ENCODE results near the gene PAQR5. TPM values are rescaled to one million over a fixed set of nuclear protein-coding genes. Genes with fewer than 3 reads are reported as not detected.

PAQR5 gene
- total RNA-seq, 1 donor from 2014 or later, result 0.15 TPM

GRCh38 chr15:69385831-69386230 is 87.1 kb downstream of the PAQR5 start:
- peaks cover 5% of the 10 kb centered on the region for H3K36me3 Mint-ChIP-seq (ENCODE audit: low read depth, unreplicated experiment)
- no peaks in the 10 kb centered on the region for H3K4me1 Mint-ChIP-seq (ENCODE audit: unreplicated experiment)
- H3K9me3 Mint-ChIP-seq (ENCODE audit: unreplicated experiment), result no peaks in the 10 kb centered on the region
- H3K27ac Mint-ChIP-seq (ENCODE audit: unreplicated experiment), result no peak overlapping the region
- H3K27me3 Mint-ChIP-seq (ENCODE audit: unreplicated experiment), result peaks cover 3% of the 10 kb centered on the region
- no peak for TF ChIP-seq CTCF (IDR thresholded peaks at IDR 0.05; ENCODE audit: unreplicated experiment)
- no peak for DNase-seq (ENCODE audit: low spot score)
- H3K4me3 Mint-ChIP-seq (ENCODE audit: unreplicated experiment), result no peak overlapping the region

- Mint-ChIP-seq H3K27me3 (ENCODE audit: unreplicated experiment) (peaks cover 3% of the 10 kb centered on the region), H3K36me3 (ENCODE audit: low read depth, unreplicated experiment) (peaks cover 5% of the 10 kb centered on the region), H3K27ac (ENCODE audit: unreplicated experiment) (no peak overlapping the region), H3K4me1 (ENCODE audit: unreplicated experiment) (no peaks in the 10 kb centered on the region), H3K4me3 (ENCODE audit: unreplicated experiment) (no peak overlapping the region), H3K9me3 (ENCODE audit: unreplicated experiment) (no peaks in the 10 kb centered on the region)
- DNase-seq (ENCODE audit: low spot score), result no peak
- TF ChIP-seq CTCF (IDR thresholded peaks at IDR 0.05; ENCODE audit: unreplicated experiment), result no peak
Observed at GRCh38 chr15:69386284-69386683, 87.6 kb downstream of the PAQR5 start.

- Mint-ChIP-seq H3K36me3 (ENCODE audit: low read depth, unreplicated experiment) (peaks cover 5% of the 10 kb centered on the region), H3K27me3 (ENCODE audit: unreplicated experiment) (peaks cover 1% of the 10 kb centered on the region), H3K4me3 (ENCODE audit: unreplicated experiment) (no peak overlapping the region), H3K4me1 (ENCODE audit: unreplicated experiment) (no peaks in the 10 kb centered on the region), H3K9me3 (ENCODE audit: unreplicated experiment) (no peaks in the 10 kb centered on the region), H3K27ac (ENCODE audit: unreplicated experiment) (no peak overlapping the region)
- no peak for TF ChIP-seq CTCF (IDR thresholded peaks at IDR 0.05; ENCODE audit: unreplicated experiment)
- DNase-seq (ENCODE audit: low spot score), result no peak
Observed at GRCh38 chr15:69388260-69388705, 89.6 kb downstream of the PAQR5 start.

GRCh38 chr15:69389426-69389825 is 90.7 kb downstream of the PAQR5 start:
- Mint-ChIP-seq H3K27me3 (ENCODE audit: unreplicated experiment) (peaks cover 4% of the 10 kb centered on the region), H3K36me3 (ENCODE audit: low read depth, unreplicated experiment) (peaks cover 5% of the 10 kb centered on the region), H3K9me3 (ENCODE audit: unreplicated experiment) (no peaks in the 10 kb centered on the region), H3K4me1 (ENCODE audit: unreplicated experiment) (no peaks in the 10 kb centered on the region), H3K27ac (ENCODE audit: unreplicated experiment) (no peak overlapping the region), H3K4me3 (ENCODE audit: unreplicated experiment) (no peak overlapping the region)
- TF ChIP-seq CTCF (IDR thresholded peaks at IDR 0.05; ENCODE audit: unreplicated experiment), result no peak
- DNase-seq (ENCODE audit: low spot score), result no peak

DNA sequence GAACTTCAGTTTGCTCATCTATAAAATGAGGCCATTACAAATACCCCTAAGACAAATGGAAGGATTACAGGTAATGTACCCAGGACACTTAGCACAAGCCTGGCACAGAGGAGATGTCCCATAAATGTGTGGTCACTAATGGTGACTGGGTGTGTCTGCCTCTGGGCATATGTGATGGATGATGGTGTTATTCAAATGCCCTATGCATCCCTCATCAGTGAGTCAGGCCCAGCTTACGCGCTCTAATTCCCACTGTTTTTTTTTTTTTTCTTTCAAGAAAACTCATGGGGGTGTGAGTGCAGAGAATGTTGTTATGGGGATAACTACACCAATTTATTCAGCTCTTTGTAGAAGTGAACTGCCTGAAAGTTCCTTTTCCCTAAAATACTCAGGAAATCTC is 91.9 kb downstream of the PAQR5 start:
- no peak for DNase-seq (ENCODE audit: low spot score)
- no peak overlapping the region for H3K4me3 Mint-ChIP-seq (ENCODE audit: unreplicated experiment)
- H3K27me3 Mint-ChIP-seq (ENCODE audit: unreplicated experiment), result peaks cover 4% of the 10 kb centered on the region
- no peak overlapping the region for H3K27ac Mint-ChIP-seq (ENCODE audit: unreplicated experiment)
- no peaks in the 10 kb centered on the region for H3K9me3 Mint-ChIP-seq (ENCODE audit: unreplicated experiment)
- no peak for TF ChIP-seq CTCF (IDR thresholded peaks at IDR 0.05; ENCODE audit: unreplicated experiment)
- no peaks in the 10 kb centered on the region for H3K4me1 Mint-ChIP-seq (ENCODE audit: unreplicated experiment)
- peaks cover 5% of the 10 kb centered on the region for H3K36me3 Mint-ChIP-seq (ENCODE audit: low read depth, unreplicated experiment)

All from endothelial cell (in vitro differentiated cells).